HFF-Myc (cell line): ENCODE results near the gene VEPH1.
"Not testable (repeated sequence)": the region's sequence is repeated elsewhere in the genome, so short reads cannot be mapped to it uniquely, and the experiment has no call there.

ENCODE experiments used
- DNase-seq: peaks from one replicate; pipeline ENCODE4 v3.0.0-alpha.2; 2011; ENCODE audit warnings: low read depth; ENCODE audit errors: extremely low read depth
- H3K4me3 ChIP-seq: replicated peaks from 2 replicates; pipeline ENCODE4 v1.5.1; 2011; ENCODE audit warnings: low read depth, mild to moderate bottlenecking, control low read depth, low read length
- CTCF ChIP-seq: IDR thresholded peaks from 2 replicates; pipeline ENCODE4 v1.5.1; 2012; ENCODE audit warnings: mild to moderate bottlenecking, low read depth, low read length, control low read depth; ENCODE audit errors: missing control alignments

Gene VEPH1

GRCh38 chr3:157333551-157333991 is 169.6 kb downstream of the VEPH1 start:
- no peak for TF ChIP-seq CTCF
- no peak overlapping the region for H3K4me3 ChIP-seq
- peak; percentile 94 for DNase-seq

- TF ChIP-seq CTCF, result no peak
- no peak overlapping the region for H3K4me3 ChIP-seq
- no peak for DNase-seq
Measured at GRCh38 chr3:157330206-157330605, 173.0 kb downstream of the VEPH1 start.

- no peak for DNase-seq
- TF ChIP-seq CTCF, result no peak
- H3K4me3 ChIP-seq, result no peak overlapping the region
Measured at GRCh38 chr3:157329551-157329950, 173.7 kb downstream of the VEPH1 start.

DNA sequence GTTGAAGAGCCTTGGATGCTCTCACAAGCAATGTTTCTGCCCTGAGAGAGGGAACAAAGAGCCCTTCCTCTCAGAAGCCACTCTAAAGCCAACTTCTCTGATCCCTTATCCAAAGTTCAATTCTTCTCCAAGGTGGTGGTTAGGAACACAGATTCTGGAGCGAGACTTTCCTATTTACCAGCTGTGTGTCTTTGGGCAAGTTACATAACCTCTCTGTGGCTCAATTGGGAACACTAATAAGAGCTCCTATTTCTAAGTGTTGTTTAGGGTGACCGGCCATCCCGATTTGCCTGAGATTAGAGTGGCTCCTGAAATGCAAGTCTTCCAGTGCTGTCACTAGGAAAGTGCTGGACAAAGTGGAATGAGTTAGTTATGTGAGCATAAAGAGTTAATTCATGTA is 175.4 kb downstream of the VEPH1 start:
- no peak overlapping the region for H3K4me3 ChIP-seq
- DNase-seq, result no peak
- no peak for TF ChIP-seq CTCF

DNA sequence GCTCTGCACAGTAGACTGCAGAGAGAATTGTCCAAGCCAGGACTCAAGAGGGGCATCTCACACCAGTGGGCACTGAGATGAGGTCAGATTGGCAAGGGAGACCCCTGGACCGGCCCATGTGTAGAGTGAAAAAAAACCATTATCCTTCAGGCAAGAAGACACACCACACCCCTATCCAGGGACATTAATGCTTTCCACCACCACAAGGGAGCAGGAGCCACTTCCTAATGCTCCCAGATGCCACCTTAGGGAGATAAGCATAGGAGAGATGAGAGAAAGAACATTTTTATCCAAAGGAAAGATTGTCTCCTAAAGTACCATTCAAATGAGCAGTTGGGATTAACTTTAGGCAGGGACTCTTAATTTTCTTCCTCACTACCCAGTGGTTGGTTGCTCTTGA is 176.2 kb downstream of the VEPH1 start:
- no peak overlapping the region for H3K4me3 ChIP-seq
- peak; percentile 3 for TF ChIP-seq CTCF
- DNase-seq, result no peak

GRCh38 chr3:157324869-157325268 is 178.3 kb downstream of the VEPH1 start:
- not testable (repeated sequence) for DNase-seq, H3K4me3 ChIP-seq

GRCh38 chr3:157323360-157323759 is 179.9 kb downstream of the VEPH1 start:
- no peak for DNase-seq
- H3K4me3 ChIP-seq, result no peak overlapping the region
- TF ChIP-seq CTCF, result no peak
